GM21723 (cell line): ENCODE data around the gene OR8G1.
"Not testable (repeated sequence)": the region's sequence is repeated elsewhere in the genome, so short reads cannot be mapped to it uniquely, and the experiment has no call there.

ENCODE experiments used
- ATAC-seq: cut with Tn5 transposase; IDR thresholded peaks from one replicate; pipeline ENCODE4 v1.9.1; 2021; ENCODE audit warnings: mild to moderate bottlenecking, moderate library complexity; ENCODE audit not compliant: unreplicated experiment

Gene OR8G1

GRCh38 chr11:124233376-124233775 is 7.5 kb upstream of the OR8G1 start:
- ATAC-seq: no peak

- ATAC-seq: no peak
Measured at GRCh38 chr11:124238512-124238911, 2.4 kb upstream of the OR8G1 start.

GRCh38 chr11:124249869-124250268 is 9.0 kb downstream of the OR8G1 start:
- ATAC-seq: not testable (repeated sequence)

GRCh38 chr11:124256076-124256475 is 15.2 kb downstream of the OR8G1 start, which contains the start of gene OR8G5:
Gene OR8G5 (plus strand): TSS chr11:124256376. CDS start chr11:124264932, 8,556 bp downstream.
- no peak for ATAC-seq

DNA sequence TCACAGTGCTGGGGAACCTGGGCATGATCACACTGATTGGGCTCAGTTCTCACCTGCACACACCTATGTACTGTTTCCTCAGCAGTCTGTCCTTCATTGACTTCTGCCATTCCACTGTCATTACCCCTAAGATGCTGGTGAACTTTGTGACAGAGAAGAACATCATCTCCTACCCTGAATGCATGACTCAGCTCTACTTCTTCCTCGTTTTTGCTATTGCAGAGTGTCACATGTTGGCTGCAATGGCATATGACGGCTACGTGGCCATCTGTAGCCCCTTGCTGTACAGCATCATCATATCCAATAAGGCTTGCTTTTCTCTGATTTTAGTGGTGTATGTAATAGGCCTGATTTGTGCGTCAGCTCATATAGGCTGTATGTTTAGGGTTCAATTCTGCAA is 24.1 kb downstream of the OR8G1 start:
- ATAC-seq: not testable (repeated sequence)

- ATAC-seq: not testable (repeated sequence)
Measured at GRCh38 chr11:124270886-124271285, 30.0 kb downstream of the OR8G1 start.

DNA sequence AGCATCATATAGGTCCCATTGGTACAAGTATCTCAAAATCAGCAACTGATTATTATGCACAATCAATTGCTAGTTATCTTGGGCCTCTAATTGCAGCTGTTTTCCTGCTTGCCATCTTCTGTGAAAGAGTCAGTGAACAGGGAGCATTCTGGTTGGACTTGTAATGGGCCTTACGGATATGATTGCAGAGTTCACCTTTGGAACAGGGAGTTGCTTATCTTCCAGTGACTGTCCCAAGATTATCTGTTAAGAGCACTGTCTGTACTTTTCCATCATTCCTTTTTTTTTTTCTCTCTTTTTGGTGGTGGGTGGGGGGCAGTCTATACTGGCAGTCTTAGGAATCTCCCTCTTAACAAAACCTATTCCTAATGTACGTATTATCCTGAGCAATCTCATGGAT is 33.1 kb downstream of the OR8G1 start:
- ATAC-seq: no peak

DNA sequence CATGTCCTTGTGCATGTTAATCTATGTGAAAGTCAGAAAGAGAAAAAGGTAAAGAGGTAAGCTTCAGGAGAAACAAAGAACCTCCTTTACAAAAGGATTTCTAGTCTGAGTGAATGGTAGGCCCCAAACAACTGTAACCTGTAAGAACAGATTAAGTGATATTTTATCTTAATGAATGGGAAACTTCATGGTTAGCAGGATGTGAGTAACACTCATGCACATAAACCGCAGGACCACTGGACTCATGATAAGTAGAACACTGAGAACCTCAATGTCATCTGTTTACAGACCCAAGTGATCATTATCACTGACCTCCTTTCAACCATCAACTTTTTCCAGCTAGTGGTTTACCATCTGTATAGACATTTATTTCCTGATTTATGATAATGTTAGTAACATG is 35.2 kb downstream of the OR8G1 start:
- ATAC-seq: no peak

DNA sequence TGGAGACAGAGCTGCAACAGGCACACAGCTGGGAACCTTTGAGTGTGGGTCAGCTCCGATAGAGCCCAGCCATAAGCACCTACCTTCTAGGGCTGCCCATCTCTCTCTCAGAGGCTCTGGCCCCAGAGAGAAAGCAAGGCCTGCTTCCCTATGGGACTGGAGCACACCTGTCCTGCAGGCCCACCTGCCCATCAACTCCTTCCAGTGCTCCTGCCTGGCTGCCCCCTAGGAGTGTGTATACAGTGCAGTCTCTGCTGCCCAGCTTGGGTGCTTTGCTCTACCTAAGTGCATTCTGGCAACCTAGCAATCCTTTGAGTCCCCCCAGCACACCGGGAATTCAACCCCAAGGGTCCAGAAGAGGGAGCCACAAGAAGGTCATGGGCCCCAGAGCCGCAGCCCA is 36.3 kb downstream of the OR8G1 start:
- no peak for ATAC-seq

DNA sequence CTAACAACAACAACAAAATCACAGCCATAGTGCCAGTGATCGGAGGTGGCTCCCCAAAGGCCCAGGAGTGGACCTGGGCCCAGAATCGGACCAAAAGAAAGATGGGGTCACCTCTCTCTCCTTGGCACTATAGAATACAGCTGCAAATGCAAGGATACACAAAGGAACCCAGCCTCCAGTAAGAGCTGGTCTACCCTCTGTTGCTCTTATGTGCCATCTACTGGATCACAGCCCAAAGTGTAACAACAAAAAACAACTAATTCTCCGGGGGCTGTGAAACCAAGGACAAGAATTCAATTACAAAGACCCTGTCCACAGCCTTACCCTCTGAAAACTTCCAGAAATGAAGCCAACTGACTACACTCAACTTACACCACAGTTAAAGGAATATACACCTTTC is 36.9 kb downstream of the OR8G1 start:
- ATAC-seq: no peak

DNA sequence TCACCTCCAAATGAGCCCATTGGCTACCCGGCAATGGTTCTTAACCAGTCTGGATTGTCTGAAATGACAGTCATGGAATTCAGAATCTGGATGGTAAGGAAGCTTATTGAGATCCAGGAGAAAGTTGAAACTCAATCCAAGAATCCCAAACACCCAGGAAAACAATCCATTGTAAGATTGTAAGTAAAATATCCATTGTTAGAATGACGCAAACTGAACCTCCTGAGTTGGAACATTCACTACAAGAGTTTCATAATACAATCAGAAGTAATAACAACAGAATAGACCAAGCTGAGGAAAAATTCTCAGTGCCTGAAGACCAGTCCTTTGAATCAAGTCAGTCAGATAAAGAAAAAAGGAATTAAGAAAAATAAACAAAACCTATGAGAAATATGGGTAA is 37.4 kb downstream of the OR8G1 start:
- ATAC-seq: no peak

- no peak for ATAC-seq
Measured at GRCh38 chr11:124285610-124286344, 44.9 kb downstream of the OR8G1 start.

DNA sequence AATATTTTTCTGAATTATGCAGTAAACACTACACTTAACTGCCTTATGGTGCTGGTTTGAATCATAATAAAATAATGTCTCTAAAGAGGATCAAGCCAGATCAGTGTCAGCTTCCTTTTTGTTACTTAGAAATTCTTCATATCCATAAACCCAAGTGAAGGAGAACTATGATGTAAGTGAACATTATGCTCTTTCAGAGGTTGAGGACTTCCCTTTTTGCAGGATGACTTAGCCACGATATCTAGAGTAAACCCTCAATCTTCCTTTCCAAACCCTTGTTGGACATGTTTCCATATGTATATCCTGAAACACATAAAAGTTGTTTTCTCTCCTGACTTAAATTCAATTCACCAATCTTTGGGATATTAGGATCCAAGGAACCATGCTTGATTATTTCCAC is 53.8 kb downstream of the OR8G1 start:
- no peak for ATAC-seq

DNA sequence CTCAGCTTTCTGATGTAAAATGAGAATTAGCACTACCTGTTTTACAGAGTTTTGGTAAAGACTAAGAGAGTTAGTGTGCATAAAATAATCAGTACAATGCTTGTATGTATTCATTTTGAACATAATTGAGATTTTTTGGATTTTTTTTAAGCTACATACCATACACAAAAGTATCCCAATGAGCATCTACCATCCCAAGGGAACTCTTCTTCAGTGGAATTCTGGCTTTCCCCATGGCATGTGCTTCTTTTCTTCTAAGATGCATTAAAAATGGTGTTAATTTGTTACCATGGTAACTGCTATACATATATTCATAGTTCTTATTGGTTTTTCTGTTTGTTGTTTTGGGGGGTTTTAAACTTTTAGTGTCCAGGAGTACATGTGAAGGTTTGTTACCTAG is 55.1 kb downstream of the OR8G1 start:
- ATAC-seq: no peak

- ATAC-seq: no peak
Measured at GRCh38 chr11:124297921-124298320, 57.0 kb downstream of the OR8G1 start.

DNA sequence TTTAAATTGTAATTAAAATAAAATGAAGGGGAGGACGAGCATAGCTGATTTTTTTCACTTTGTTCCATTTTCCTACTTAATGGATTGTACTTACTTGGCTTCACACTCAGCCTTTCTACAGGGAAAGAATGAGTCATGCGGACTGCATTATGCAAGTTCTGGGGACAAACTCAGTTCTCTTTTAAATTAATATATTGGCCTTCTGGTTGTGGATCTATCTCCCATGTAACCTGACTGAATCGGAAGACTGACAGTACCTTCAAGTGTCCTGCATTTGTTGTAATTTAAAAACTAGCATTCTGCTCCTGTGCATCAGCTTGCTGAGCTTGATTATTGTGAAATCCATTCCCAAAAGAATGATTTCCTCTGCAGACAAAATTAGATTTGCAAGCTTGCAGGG is 60.7 kb downstream of the OR8G1 start:
- no peak for ATAC-seq

DNA sequence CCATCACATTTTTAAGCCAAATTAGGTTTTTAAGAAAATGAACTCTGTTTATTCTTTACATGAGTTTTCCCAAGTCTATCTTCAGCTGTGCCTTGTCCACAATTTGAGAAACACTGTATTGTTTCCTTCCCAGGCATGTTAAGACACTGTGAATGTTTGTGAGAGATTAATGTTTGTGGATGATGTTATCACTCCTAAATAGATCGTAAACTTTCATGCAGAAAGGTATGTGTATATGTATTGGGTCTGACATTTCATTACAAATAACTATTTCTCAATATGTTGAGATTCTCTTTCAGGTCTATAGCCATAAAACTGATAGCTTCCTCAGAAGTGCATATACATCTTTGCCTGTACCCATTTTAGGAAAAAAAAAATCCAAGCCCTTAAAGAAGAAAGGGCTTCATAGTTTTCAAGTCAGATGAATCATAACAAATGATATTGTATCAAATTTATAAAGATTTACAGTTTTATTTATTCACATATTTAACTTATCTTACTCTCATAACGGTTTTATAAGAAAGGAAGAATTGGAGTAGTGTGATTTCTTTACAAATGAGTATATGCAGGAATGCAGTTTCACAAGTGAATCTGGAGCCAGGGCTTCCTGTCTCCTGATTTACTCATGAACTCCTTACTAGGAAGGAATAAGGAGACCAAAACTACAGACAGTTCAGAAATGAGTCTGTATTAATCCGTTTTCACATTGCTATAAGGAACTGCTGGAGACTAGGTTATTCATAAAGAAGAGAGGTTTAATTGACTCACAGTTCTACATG is 61.6 kb downstream of the OR8G1 start:
- ATAC-seq: no peak
